ENCODE results near the gene USF3.

GRCh38 chr3:113660458-113660857 is 36.0 kb downstream of the USF3 start:
- TF ChIP-seq POLR2A (IDR thresholded peaks at IDR 0.05) (no peak), CTCF (IDR thresholded peaks at IDR 0.05) (no peak)

Data from thyroid gland (tissue), 4 donors.